Measurements from ENCODE around the gene PDE4D. TPM values are rescaled to one million over a fixed set of nuclear protein-coding genes. Genes with fewer than 3 reads are reported as not detected.

PDE4D gene
- total and polyA plus RNA-seq, 12 donors = 1.2 to 18.9 (median 2.1) TPM

DNA sequence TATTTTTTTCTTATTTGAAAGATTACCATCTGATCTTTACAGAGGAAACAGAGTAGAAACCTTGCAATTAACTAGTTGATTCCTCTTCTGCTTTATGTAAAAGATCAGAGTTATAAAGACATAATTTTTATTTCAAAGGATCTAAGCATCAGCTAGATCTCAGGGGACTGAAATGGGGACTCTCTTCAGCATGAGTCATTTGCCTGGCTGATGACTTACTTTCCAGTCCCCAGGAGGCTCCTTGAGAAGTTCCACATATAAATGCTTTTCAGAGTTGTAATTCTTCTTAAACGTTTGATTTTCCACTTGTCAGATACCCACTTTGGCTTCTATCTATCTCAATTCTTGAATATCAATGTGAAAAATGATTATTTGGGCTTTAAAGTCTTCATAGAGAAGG is 921.2 kb downstream of the PDE4D start:
- DNase-seq = no peak
- Histone ChIP-seq H3K4me1 (replicated peaks in 1 of 2) (no peaks in the 10 kb centered on the region), H3K9me3 (replicated peaks in 1 of 3) (no peaks in the 10 kb centered on the region), H3K36me3 (replicated peaks in 1 of 2) (no peaks in the 10 kb centered on the region), H3K27ac (no peak overlapping the region), H3K27me3 (no peaks in the 10 kb centered on the region), H3K4me3 (no peak overlapping the region)
- intact Hi-C loops (cut with DNase I) = no loop called here
- 26 to 41% (median 29%) methylated on average over 1 of the region's 1 CpG for WGBS, 4 donors
- no peak for TF ChIP-seq POLR2A (IDR thresholded peaks at IDR 0.05)
- TF ChIP-seq, protein P1, sequence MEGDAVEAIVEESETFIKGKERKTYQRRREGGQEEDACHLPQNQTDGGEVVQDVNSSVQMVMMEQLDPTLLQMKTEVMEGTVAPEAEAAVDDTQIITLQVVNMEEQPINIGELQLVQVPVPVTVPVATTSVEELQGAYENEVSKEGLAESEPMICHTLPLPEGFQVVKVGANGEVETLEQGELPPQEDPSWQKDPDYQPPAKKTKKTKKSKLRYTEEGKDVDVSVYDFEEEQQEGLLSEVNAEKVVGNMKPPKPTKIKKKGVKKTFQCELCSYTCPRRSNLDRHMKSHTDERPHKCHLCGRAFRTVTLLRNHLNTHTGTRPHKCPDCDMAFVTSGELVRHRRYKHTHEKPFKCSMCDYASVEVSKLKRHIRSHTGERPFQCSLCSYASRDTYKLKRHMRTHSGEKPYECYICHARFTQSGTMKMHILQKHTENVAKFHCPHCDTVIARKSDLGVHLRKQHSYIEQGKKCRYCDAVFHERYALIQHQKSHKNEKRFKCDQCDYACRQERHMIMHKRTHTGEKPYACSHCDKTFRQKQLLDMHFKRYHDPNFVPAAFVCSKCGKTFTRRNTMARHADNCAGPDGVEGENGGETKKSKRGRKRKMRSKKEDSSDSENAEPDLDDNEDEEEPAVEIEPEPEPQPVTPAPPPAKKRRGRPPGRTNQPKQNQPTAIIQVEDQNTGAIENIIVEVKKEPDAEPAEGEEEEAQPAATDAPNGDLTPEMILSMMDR (IDR thresholded peaks at IDR 0.05) = no peak

DNA sequence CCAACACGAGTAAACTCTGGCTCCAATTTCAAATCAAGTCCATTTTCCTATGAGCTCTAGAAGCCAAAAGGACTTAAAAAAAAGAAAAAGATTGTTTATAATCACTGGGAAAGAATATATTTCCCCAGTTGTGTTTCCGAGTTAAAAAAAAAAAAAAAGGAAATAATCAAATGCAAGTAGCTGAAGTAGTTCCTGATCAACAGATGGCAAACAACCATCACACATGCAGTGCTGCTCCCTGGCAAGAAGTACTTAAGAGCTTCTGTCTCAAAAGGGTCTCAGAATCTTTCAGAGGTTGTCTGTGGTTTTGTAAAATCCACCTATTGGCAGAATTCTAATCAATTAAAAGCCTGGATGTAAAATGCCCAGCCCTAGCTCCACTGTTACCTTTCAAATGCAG is 922.8 kb downstream of the PDE4D start:
- DNase-seq = no peak
- Histone ChIP-seq H3K9me3 (replicated peaks in 1 of 3) (no peaks in the 10 kb centered on the region), H3K4me1 (replicated peaks in 1 of 2) (no peaks in the 10 kb centered on the region), H3K4me3 (no peak overlapping the region), H3K27me3 (no peaks in the 10 kb centered on the region), H3K27ac (no peak overlapping the region), H3K36me3 (replicated peaks in 1 of 2) (no peaks in the 10 kb centered on the region)
- intact Hi-C loops (cut with DNase I) = no loop called here
- TF ChIP-seq POLR2A (IDR thresholded peaks at IDR 0.05) = no peak
- TF ChIP-seq, protein P1 (IDR thresholded peaks at IDR 0.05) = no peak
- WGBS, 4 donors = 49 to 58% (median 57%) methylated on average over 2 of the region's 2 CpGs

DNA sequence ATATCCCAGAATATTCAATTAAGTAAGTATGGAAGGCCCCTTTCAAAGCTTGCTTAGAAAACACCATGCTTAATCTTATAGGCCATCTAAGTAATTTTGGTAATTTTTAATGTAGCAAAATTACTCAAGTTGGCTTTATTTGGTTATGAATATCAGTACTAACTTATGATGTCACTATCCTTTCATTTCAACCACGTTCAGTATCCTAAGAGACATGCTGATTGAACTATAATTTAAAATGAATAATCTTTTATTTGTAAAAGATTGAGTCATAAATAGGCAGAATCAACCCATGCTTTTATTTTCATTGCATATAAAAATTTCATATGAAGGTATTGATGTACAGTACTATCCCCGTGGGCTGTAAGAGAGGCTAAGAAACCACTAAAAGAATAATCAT is 923.7 kb downstream of the PDE4D start:
- DNase-seq = no peak
- H3K27ac ChIP-seq = no peak overlapping the region
- H3K27me3 ChIP-seq = no peaks in the 10 kb centered on the region
- intact Hi-C loops (cut with DNase I) = no loop called here
- TF ChIP-seq POLR2A (IDR thresholded peaks at IDR 0.05) = no peak
- no peaks in the 10 kb centered on the region for H3K9me3 ChIP-seq (replicated peaks in 1 of 3)
- 85 to 96% (median 91%) methylated on average over 2 of the region's 2 CpGs for WGBS, 4 donors
- no peak overlapping the region for H3K4me3 ChIP-seq
- no peaks in the 10 kb centered on the region for H3K4me1 ChIP-seq (replicated peaks in 1 of 2)
- no peaks in the 10 kb centered on the region for H3K36me3 ChIP-seq (replicated peaks in 1 of 2)

DNA sequence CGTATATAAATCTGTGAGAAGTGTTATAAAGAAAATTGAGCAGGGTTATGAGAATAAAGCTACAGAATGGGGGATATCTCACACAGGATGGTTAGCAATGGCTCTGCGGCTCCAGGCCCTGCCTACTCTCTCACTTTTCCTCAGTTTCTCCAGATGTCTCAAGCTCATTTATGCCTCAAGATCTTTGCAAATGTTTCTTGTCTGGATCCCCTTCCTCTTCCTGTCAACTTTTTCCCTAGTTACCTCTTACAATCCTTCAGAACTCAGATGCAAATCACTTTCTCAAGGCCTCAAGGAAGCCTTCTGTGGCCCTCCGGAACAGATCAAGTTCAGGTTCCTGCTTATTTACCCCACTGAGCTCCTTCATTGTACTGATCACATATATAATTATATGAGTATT is 924.3 kb downstream of the PDE4D start:
- 89 to 92% (median 91%) methylated on average over 3 of the region's 3 CpGs for WGBS, 4 donors
- no peak for DNase-seq
- H3K27me3 ChIP-seq = no peaks in the 10 kb centered on the region
- no peak overlapping the region for H3K27ac ChIP-seq
- H3K4me1 ChIP-seq (replicated peaks in 1 of 2) = no peaks in the 10 kb centered on the region
- H3K4me3 ChIP-seq = no peak overlapping the region
- intact Hi-C loops (cut with DNase I) = no loop called here
- H3K9me3 ChIP-seq (replicated peaks in 1 of 3) = no peaks in the 10 kb centered on the region
- no peaks in the 10 kb centered on the region for H3K36me3 ChIP-seq (replicated peaks in 1 of 2)
- TF ChIP-seq POLR2A (IDR thresholded peaks at IDR 0.05) = no peak
- TF ChIP-seq, protein P1 (IDR thresholded peaks at IDR 0.05) = no peak

DNA sequence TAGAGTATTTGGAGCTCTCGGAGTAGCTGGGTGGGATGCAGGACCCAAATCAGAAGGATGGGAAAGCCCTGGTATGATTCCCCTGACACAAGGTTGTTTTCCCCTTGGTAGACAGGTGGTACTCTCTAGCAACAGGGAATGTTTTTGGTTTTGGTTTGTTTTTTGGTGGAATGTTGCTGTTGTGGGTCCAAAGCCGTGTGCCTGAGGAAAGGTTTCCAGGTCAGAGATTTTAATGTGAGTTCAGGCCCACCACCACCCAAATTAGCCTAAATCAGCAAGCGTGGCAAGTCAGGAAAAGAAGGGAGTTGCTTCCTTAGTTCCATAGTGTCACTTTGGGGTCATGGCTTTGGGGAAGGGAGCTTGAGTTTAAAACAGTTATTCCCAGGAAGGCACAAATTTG is 925.2 kb downstream of the PDE4D start:
- WGBS, 4 donors = 81 to 88% (median 86%) methylated on average over 3 of the region's 3 CpGs
- DNase-seq = no peak

More for the DNA sequence above, 925.2 kb downstream of the PDE4D start:
- TF ChIP-seq, protein P1 (IDR thresholded peaks at IDR 0.05) = no peak
- no peak for TF ChIP-seq POLR2A (IDR thresholded peaks at IDR 0.05)
- Histone ChIP-seq H3K4me1 (replicated peaks in 1 of 2) (peaks cover 0 to 3% of the 10 kb centered on the region in 2 donors), H3K4me3 (no peak overlapping the region), H3K27ac (no peak overlapping the region), H3K36me3 (replicated peaks in 1 of 2) (no peaks in the 10 kb centered on the region), H3K27me3 (no peaks in the 10 kb centered on the region), H3K9me3 (replicated peaks in 1 of 3) (no peaks in the 10 kb centered on the region)
- intact Hi-C loops (cut with DNase I) = no loop called here
